ENCODE results near the gene RGS16.

The RGS16 gene

GRCh38 chr1:182607566-182607965 lies 3.4 kb upstream of the RGS16 start:
- no peak for DNase-seq

GRCh38 chr1:182603646-182604174 lies 479 bp downstream of the RGS16 start:
- no peak for DNase-seq

GRCh38 chr1:182602935-182603645 lies 1.1 kb downstream of the RGS16 start:
- no peak for DNase-seq

- no peak for DNase-seq
Measured at GRCh38 chr1:182601913-182602312, 2.3 kb downstream of the RGS16 start.

- peak; percentile 58 for DNase-seq
Measured at GRCh38 chr1:182601416-182601786, 2.8 kb downstream of the RGS16 start.

GRCh38 chr1:182600745-182601415 lies 3.3 kb downstream of the RGS16 start:
- no peak for DNase-seq

GRCh38 chr1:182600036-182600713 lies 4.0 kb downstream of the RGS16 start:
- no peak for DNase-seq

- no peak for DNase-seq
Measured at GRCh38 chr1:182599339-182599738, 4.8 kb downstream of the RGS16 start.

- DNase-seq = no peak
Measured at GRCh38 chr1:182598296-182598695, 5.9 kb downstream of the RGS16 start.

GRCh38 chr1:182596934-182597333 lies 7.3 kb downstream of the RGS16 start:
- no peak for DNase-seq

GRCh38 chr1:182595641-182596240 lies 8.4 kb downstream of the RGS16 start:
- DNase-seq = peak; percentile 50

GRCh38 chr1:182589931-182590330 lies 14.3 kb downstream of the RGS16 start:
- DNase-seq = no peak

- DNase-seq = no peak
Measured at GRCh38 chr1:182589520-182589919, 14.7 kb downstream of the RGS16 start.

GRCh38 chr1:182588500-182589396 lies 15.4 kb downstream of the RGS16 start, which contains the start of gene RNASEL:
TSS of gene RNASEL (minus strand) at chr1:182589256. CDS start at chr1:182586806, 2,450 bp downstream.
- DNase-seq = peak; percentile 8

GRCh38 chr1:182587666-182588499 lies 16.3 kb downstream of the RGS16 start:
- no peak for DNase-seq

GRCh38 chr1:182587093-182587492 lies 17.1 kb downstream of the RGS16 start:
- no peak for DNase-seq

GRCh38 chr1:182586380-182586779 lies 17.8 kb downstream of the RGS16 start:
- DNase-seq = no peak

GRCh38 chr1:182584746-182585145 lies 19.4 kb downstream of the RGS16 start:
- no peak for DNase-seq

GRCh38 chr1:182580736-182581135 lies 23.5 kb downstream of the RGS16 start:
- no peak for DNase-seq

- DNase-seq = no peak
Measured at GRCh38 chr1:182575540-182576149, 28.5 kb downstream of the RGS16 start.

GRCh38 chr1:182574156-182574555 lies 30.0 kb downstream of the RGS16 start:
- DNase-seq = no peak
